Measurements from ENCODE around the gene XKR7. TPM values are rescaled to one million over a fixed set of nuclear protein-coding genes. Genes with fewer than 3 reads are reported as not detected.

XKR7 gene
- total RNA-seq, 1 experiment from 2014 or later, result under 0.01 TPM

- peak; percentile 18 for DNase-seq (ENCODE audit: low read depth)
Observed at GRCh38 chr20:32037929-32038328, 70.0 kb downstream of the XKR7 start.

- DNase-seq (ENCODE audit: low read depth), result no peak
Observed at GRCh38 chr20:32040142-32040953, 72.4 kb downstream of the XKR7 start.

GRCh38 chr20:32045999-32046398 is 78.0 kb downstream of the XKR7 start:
- no peak for DNase-seq (ENCODE audit: low read depth)

GRCh38 chr20:32050324-32050841 is 82.4 kb downstream of the XKR7 start:
- DNase-seq (ENCODE audit: low read depth), result no peak

- no peak for DNase-seq (ENCODE audit: low read depth)
Observed at GRCh38 chr20:32050851-32051556, 83.1 kb downstream of the XKR7 start.

- no peak for DNase-seq (ENCODE audit: low read depth)
Observed at GRCh38 chr20:32051720-32052089, 83.8 kb downstream of the XKR7 start.

- no peak for DNase-seq (ENCODE audit: low read depth)
Observed at GRCh38 chr20:32052090-32052777, 84.3 kb downstream of the XKR7 start, which contains the start of gene HCK. TSS of gene HCK (plus strand) at chr20:32052242.

- no peak for DNase-seq (ENCODE audit: low read depth)
Observed at GRCh38 chr20:32052778-32053362, 84.9 kb downstream of the XKR7 start.

Other genes with a start within 250 kb of the XKR7 start
- 49.1 and 55.1 TPM in 2 replicates for gene BCL2L1, start 245.3 kb upstream of the XKR7 start, total RNA-seq (2014; rRNA removed; shearing (Covaris generic))
- gene TPX2, start 228.9 kb upstream of the XKR7 start, total RNA-seq (2014; rRNA removed; shearing (Covaris generic)), result 222 and 237 TPM in 2 replicates
- 3.0 and 3.4 TPM in 2 replicates for gene MYLK2, start 148.8 kb upstream of the XKR7 start, total RNA-seq (2014; rRNA removed; shearing (Covaris generic))
- gene FOXS1, start 122.5 kb upstream of the XKR7 start, total RNA-seq (2014; rRNA removed; shearing (Covaris generic)), result 2.0 and 3.6 TPM in 2 replicates
- gene DUSP15, start 97.6 kb upstream of the XKR7 start, total RNA-seq (2014; rRNA removed; shearing (Covaris generic)), result 1.9 and 4.2 TPM in 2 replicates
- 1.5 TPM in 1 of 2 replicates, not detected in the other for gene TTLL9, start 97.5 kb upstream of the XKR7 start, total RNA-seq (2014; rRNA removed; shearing (Covaris generic))
- 9.7 and 13.6 TPM in 2 replicates for gene PDRG1, start 16.1 kb upstream of the XKR7 start, total RNA-seq (2014; rRNA removed; shearing (Covaris generic))
- 1.0 and 2.1 TPM in 2 replicates for gene CCM2L, start 42.3 kb downstream of the XKR7 start, total RNA-seq (2014; rRNA removed; shearing (Covaris generic))
- 0.15 TPM in 1 of 2 replicates, not detected in the other for gene HCK, start 84.1 kb downstream of the XKR7 start, total RNA-seq (2014; rRNA removed; shearing (Covaris generic))
- gene TM9SF4, start 141.6 kb downstream of the XKR7 start, total RNA-seq (2014; rRNA removed; shearing (Covaris generic)), result 17.9 and 21.4 TPM in 2 replicates
- gene PLAGL2, start 239.6 kb downstream of the XKR7 start, total RNA-seq (2014; rRNA removed; shearing (Covaris generic)), result 3.4 and 4.6 TPM in 2 replicates
- 36.9 and 38.5 TPM in 2 replicates for gene POFUT1, start 239.7 kb downstream of the XKR7 start, total RNA-seq (2014; rRNA removed; shearing (Covaris generic))

Data from Daoy (cell line).